ENCODE results near the gene CCNYL1. TPM values are rescaled to one million over a fixed set of nuclear protein-coding genes. Genes with fewer than 3 reads are reported as not detected.

The CCNYL1 gene
- total RNA-seq, 2 donors from 2014 or later, result 19.8 to 22.4 TPM

DNA sequence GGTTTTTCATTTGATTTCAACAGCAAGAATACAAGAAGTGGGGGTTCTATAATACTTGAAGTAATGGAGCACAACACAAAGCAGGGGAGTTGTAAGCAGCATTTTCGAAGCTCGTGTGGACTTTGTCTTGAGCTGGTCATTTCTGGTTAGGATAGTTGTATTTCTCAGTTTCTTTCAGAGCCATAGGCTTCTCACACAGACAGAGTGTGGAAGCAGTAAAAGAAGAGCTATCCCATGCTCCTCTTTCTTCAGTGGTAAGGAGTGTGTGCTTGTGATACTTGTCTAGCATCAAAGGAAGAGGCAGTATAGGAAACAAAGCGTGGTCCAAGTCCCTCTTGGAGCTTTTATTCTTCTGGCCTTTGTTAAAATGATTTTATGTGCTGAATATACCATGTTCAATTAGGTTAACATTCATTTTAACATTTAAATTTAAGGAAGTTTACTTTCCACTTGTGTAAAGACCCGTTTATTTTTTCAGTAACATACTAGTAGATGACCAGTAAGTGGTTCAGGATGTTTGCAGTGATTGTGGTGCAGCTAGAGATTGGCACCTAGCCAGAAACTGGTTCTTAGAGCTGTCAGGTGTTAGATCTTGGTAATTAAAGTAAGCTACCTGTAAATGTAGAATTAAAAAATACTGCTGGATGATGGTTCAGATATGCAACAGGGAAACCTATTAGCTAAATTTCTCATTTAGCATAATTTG, 14.6 kb downstream of the CCNYL1 start:
- TF ChIP-seq, protein P1, sequence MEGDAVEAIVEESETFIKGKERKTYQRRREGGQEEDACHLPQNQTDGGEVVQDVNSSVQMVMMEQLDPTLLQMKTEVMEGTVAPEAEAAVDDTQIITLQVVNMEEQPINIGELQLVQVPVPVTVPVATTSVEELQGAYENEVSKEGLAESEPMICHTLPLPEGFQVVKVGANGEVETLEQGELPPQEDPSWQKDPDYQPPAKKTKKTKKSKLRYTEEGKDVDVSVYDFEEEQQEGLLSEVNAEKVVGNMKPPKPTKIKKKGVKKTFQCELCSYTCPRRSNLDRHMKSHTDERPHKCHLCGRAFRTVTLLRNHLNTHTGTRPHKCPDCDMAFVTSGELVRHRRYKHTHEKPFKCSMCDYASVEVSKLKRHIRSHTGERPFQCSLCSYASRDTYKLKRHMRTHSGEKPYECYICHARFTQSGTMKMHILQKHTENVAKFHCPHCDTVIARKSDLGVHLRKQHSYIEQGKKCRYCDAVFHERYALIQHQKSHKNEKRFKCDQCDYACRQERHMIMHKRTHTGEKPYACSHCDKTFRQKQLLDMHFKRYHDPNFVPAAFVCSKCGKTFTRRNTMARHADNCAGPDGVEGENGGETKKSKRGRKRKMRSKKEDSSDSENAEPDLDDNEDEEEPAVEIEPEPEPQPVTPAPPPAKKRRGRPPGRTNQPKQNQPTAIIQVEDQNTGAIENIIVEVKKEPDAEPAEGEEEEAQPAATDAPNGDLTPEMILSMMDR (conservative IDR thresholded peaks at IDR 0.05), result no peak
- no peaks in the 10 kb centered on the region for H3K27me3 ChIP-seq (ENCODE audit: control insufficient read depth, insufficient read depth, low read length, poor library complexity, severe bottlenecking)
- H3K9ac ChIP-seq (ENCODE audit: extremely low read depth, low read length, poor library complexity, severe bottlenecking), result no peak overlapping the region
- H3K36me3 ChIP-seq (ENCODE audit: control insufficient read depth, insufficient read depth, low read length), result peaks cover 33% of the 10 kb centered on the region
- H3K4me3 ChIP-seq (ENCODE audit: low read length), result no peak overlapping the region
- Mint-ChIP-seq H3K9me3 (no peaks in the 10 kb centered on the region), H3K4me1 (peaks cover 2% of the 10 kb centered on the region), H3K27ac (no peak overlapping the region), H3K36me3 (ENCODE audit: low read depth) (peaks cover 15% of the 10 kb centered on the region), H3K4me3 (no peak overlapping the region), H3K27me3 (ENCODE audit: insufficient read depth) (peaks cover 2% of the 10 kb centered on the region)
- H3K9me3 ChIP-seq (ENCODE audit: control insufficient read depth, low read length), result no peaks in the 10 kb centered on the region
- no peak for DNase-seq
- 70 to 94% methylated on average over 2 to 4 of the region's 4 CpGs for WGBS, 2 experiments (ENCODE audit: insufficient coverage in 1 of 2, insufficient read length in 1 of 2)
- no peaks in the 10 kb centered on the region for H3K4me1 ChIP-seq (ENCODE audit: control insufficient read depth, insufficient read depth, low read length)
- no peak overlapping the region for H3K27ac ChIP-seq (ENCODE audit: low read depth, low read length)

DNA sequence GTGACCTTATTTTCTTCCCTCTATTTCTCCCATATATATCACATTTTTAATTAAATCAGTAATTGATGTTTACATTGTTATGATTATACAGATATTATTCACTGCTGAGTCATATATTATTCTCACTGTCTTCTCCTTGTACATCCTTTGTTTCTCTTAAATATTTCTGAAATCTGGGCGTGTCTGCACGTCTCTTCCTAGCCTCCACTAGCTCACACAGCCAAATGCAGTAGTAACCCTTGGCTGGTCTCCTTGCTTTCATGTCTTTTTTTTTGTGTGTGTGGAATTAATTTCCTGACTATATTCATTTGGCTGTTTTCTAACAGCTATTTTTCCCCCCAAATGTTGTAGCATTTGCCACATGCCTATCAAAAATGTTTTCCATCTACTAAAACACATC, 15.8 kb downstream of the CCNYL1 start:
- H3K36me3 ChIP-seq (ENCODE audit: control insufficient read depth, insufficient read depth, low read length), result peaks cover 37% of the 10 kb centered on the region
- Mint-ChIP-seq H3K4me3 (no peak overlapping the region), H3K4me1 (peaks cover 2% of the 10 kb centered on the region), H3K27me3 (ENCODE audit: insufficient read depth) (peaks cover 1% of the 10 kb centered on the region), H3K27ac (no peak overlapping the region), H3K9me3 (no peaks in the 10 kb centered on the region), H3K36me3 (ENCODE audit: low read depth) (peaks cover 15% of the 10 kb centered on the region)
- no peak overlapping the region for H3K9ac ChIP-seq (ENCODE audit: extremely low read depth, low read length, poor library complexity, severe bottlenecking)
- WGBS, 2 experiments (ENCODE audit: insufficient coverage in 1 of 2, insufficient read length in 1 of 2), result 81 to 90% methylated on average over 2 of the region's 2 CpGs
- DNase-seq, result no peak
- TF ChIP-seq, protein P1 (conservative IDR thresholded peaks at IDR 0.05), result no peak
- no peaks in the 10 kb centered on the region for H3K9me3 ChIP-seq (ENCODE audit: control insufficient read depth, low read length)
- no peaks in the 10 kb centered on the region for H3K27me3 ChIP-seq (ENCODE audit: control insufficient read depth, insufficient read depth, low read length, poor library complexity, severe bottlenecking)
- H3K4me1 ChIP-seq (ENCODE audit: control insufficient read depth, insufficient read depth, low read length), result no peaks in the 10 kb centered on the region
- no peak overlapping the region for H3K4me3 ChIP-seq (ENCODE audit: low read length)
- H3K27ac ChIP-seq (ENCODE audit: low read depth, low read length), result no peak overlapping the region

DNA sequence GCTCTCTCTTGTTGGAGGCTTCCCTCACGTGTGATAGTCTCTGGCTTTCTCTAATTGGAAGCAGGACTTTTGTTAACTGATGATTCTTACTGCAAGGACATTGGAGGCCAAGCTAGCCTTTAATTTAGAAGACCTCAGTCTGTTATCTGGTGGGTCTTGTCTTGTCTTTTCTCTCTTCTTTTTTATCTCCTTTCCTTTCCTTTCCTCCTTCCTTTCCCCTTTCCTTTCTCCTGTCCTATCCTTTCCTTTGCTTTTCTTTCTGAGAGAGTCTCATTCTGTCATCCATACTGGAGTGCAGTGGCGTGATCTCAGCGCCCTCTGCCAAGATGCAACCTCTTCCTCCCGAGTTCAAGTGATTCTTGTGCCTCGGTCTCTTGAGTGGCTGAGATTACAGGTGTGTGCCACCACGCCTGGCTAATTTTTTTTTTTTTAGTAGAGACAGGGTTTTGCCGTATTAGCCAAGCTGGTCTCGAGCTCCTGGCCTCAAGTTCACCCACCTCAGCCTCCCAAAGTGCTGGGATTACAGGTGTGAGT, 18.1 kb downstream of the CCNYL1 start:
- TF ChIP-seq, protein P1 (conservative IDR thresholded peaks at IDR 0.05), result no peak
- Mint-ChIP-seq H3K9me3 (no peaks in the 10 kb centered on the region), H3K36me3 (ENCODE audit: low read depth) (peaks cover 19% of the 10 kb centered on the region), H3K27me3 (ENCODE audit: insufficient read depth) (no peaks in the 10 kb centered on the region), H3K27ac (no peak overlapping the region), H3K4me3 (no peak overlapping the region), H3K4me1 (peaks cover 2% of the 10 kb centered on the region)
- Histone ChIP-seq H3K4me1 (ENCODE audit: control insufficient read depth, insufficient read depth, low read length) (no peaks in the 10 kb centered on the region), H3K9ac (ENCODE audit: extremely low read depth, low read length, poor library complexity, severe bottlenecking) (no peak overlapping the region), H3K27ac (ENCODE audit: low read depth, low read length) (no peak overlapping the region), H3K9me3 (ENCODE audit: control insufficient read depth, low read length) (no peaks in the 10 kb centered on the region), H3K36me3 (ENCODE audit: control insufficient read depth, insufficient read depth, low read length) (peaks cover 57% of the 10 kb centered on the region), H3K4me3 (ENCODE audit: low read length) (no peak overlapping the region), H3K27me3 (ENCODE audit: control insufficient read depth, insufficient read depth, low read length, poor library complexity, severe bottlenecking) (no peaks in the 10 kb centered on the region)
- no peak for DNase-seq
- WGBS, 2 experiments (ENCODE audit: insufficient coverage in 1 of 2, insufficient read length in 1 of 2), result 86 to 87% methylated on average over 6 to 8 of the region's 8 CpGs
